IMR-90 (cell line): Measurements from ENCODE around the gene SPPL3. TPM values are rescaled to one million over a fixed set of nuclear protein-coding genes. Genes with fewer than 3 reads are reported as not detected.

Experiments used
- ATAC-seq: fragments of 200-7000 bp; cut with Tn5 transposase; 2 replicates; pipeline ENCODE4 v1.9.1; 2020; ENCODE audit warnings: low read depth, mild to moderate bottlenecking, moderate library complexity
- BruUV-seq: library from RNA; stranded (reverse); fragments of 400-500 nt; replicated peaks from 2 replicates; lab custom pipeline; 2021; lab: Mats Ljungman, UMichigan
- CTCF ChIA-PET: fragments of 300-600 bp; formaldehyde crosslinking; extraction: SDS; loops from one replicate; lab custom pipeline; 2021; ENCODE audit warnings: antibody characterized with exemption; lab: Yijun Ruan, JAX
- POLR2A ChIA-PET: fragments of 300-600 bp; sonication (Branson Sonifier 250); formaldehyde crosslinking; loops from one replicate; lab custom pipeline; 2022; ENCODE audit warnings: antibody characterized with exemption; ENCODE audit not compliant: unreplicated experiment; lab: Charles Lee
- DNase-seq: peaks from one replicate; pipeline ENCODE4 v3.0.0; 2013
- H2AFZ ChIP-seq: replicated peaks from 2 replicates; pipeline ENCODE3; 2013; ENCODE audit warnings: low read length, mild to moderate bottlenecking; ENCODE audit not compliant: poor library complexity
- H2AK5ac ChIP-seq: 2 replicates; pipeline ENCODE4 v1.6.1; 2013; ENCODE audit warnings: low read depth, low read length, inconsistent platforms
- H2AK9ac ChIP-seq: replicated peaks from 2 replicates; pipeline ENCODE3; 2013; ENCODE audit warnings: mild to moderate bottlenecking, low read depth, low read length, moderate library complexity; ENCODE audit not compliant: poor library complexity
- H2BK120ac ChIP-seq: 2 replicates; pipeline ENCODE4 v1.6.1; 2013; ENCODE audit warnings: low read depth, low read length, inconsistent platforms
- H2BK15ac ChIP-seq: 3 replicates; pipeline ENCODE4 v1.6.1; 2013; ENCODE audit warnings: low read depth, low read length, inconsistent platforms
- H2BK20ac ChIP-seq: 2 replicates; pipeline ENCODE4 v1.6.1; 2013; ENCODE audit warnings: low read depth, mild to moderate bottlenecking, inconsistent platforms, low read length, moderate library complexity
- H2BK5ac ChIP-seq: 2 replicates; pipeline ENCODE4 v1.6.1; 2013; ENCODE audit warnings: mild to moderate bottlenecking, low read depth, low read length, inconsistent platforms; ENCODE audit not compliant: poor library complexity, severe bottlenecking
- H3K14ac ChIP-seq: replicated peaks from 2 replicates; pipeline ENCODE4 v1.6.1; 2013; ENCODE audit warnings: low read depth, low read length, inconsistent platforms
- H3K18ac ChIP-seq: 2 replicates; pipeline ENCODE4 v1.6.1; 2013; ENCODE audit warnings: low read depth, low read length, control low read depth
- H3K23ac ChIP-seq: 2 replicates; pipeline ENCODE4 v1.6.1; 2013; ENCODE audit warnings: low read depth, low read length, inconsistent platforms
- H3K27ac ChIP-seq: 2 replicates; pipeline ENCODE4 v1.5.1; 2013; ENCODE audit warnings: mild to moderate bottlenecking, control low read depth, low read length; ENCODE audit not compliant: insufficient read depth
- H3K27me3 ChIP-seq: 2 replicates; pipeline ENCODE4 v1.6.1; 2013; ENCODE audit warnings: low read length; ENCODE audit not compliant: control insufficient read depth, insufficient read depth
- H3K36me3 ChIP-seq: 2 replicates; pipeline ENCODE4 v1.6.1; 2013; ENCODE audit warnings: low read length, mixed read lengths; ENCODE audit not compliant: control insufficient read depth, insufficient read depth
- H3K4ac ChIP-seq: 2 replicates; pipeline ENCODE4 v1.6.1; 2013; ENCODE audit warnings: low read depth, low read length, inconsistent platforms
- H3K4me1 ChIP-seq: 2 replicates; pipeline ENCODE4 v1.6.1; 2013; ENCODE audit warnings: low read length, mixed read lengths; ENCODE audit not compliant: control insufficient read depth, insufficient read depth
- H3K4me2 ChIP-seq: 2 replicates; pipeline ENCODE4 v1.6.1; 2013; ENCODE audit warnings: low read depth, mild to moderate bottlenecking, control low read depth, low read length, moderate library complexity
- H3K4me3 ChIP-seq: 2 replicates; pipeline ENCODE4 v1.5.1; 2013; ENCODE audit warnings: low read depth, mild to moderate bottlenecking, control low read depth, low read length, moderate library complexity; ENCODE audit not compliant: insufficient read depth
- H3K56ac ChIP-seq: 2 replicates; pipeline ENCODE4 v1.6.1; 2013; ENCODE audit warnings: low read length, inconsistent platforms; ENCODE audit not compliant: insufficient read depth; ENCODE audit errors: extremely low read depth
- H3K79me1 ChIP-seq, 2 experiments: 2 replicates each; pipeline ENCODE4 v1.6.1; 2013; ENCODE audit warnings: low read length in 2 of 2, inconsistent platforms in 1 of 2, low read depth in 1 of 2
- H3K9ac ChIP-seq: 2 replicates; pipeline ENCODE4 v1.6.1; 2013; ENCODE audit warnings: low read depth, low read length, control low read depth
- H3K9me1 ChIP-seq: 2 replicates; pipeline ENCODE4 v1.6.1; 2013; ENCODE audit warnings: low read length, inconsistent platforms; ENCODE audit not compliant: insufficient read depth
- H3K9me3 ChIP-seq: 2 replicates; pipeline ENCODE4 v1.6.1; 2013; ENCODE audit warnings: low read length; ENCODE audit not compliant: control insufficient read depth, insufficient read depth
- H4K20me1 ChIP-seq: 2 replicates; pipeline ENCODE4 v1.6.1; 2013; ENCODE audit warnings: low read length, inconsistent platforms; ENCODE audit not compliant: insufficient read depth
- H4K5ac ChIP-seq: 2 replicates; pipeline ENCODE4 v1.6.1; 2013; ENCODE audit warnings: mild to moderate bottlenecking, low read depth, low read length, control low read depth
- H4K8ac ChIP-seq, 2 experiments: 2 replicates each; pipeline ENCODE4 v1.6.1; 2013; ENCODE audit warnings: low read depth in 2 of 2, low read length in 2 of 2, control low read depth in 1 of 2, inconsistent platforms in 1 of 2
- H4K91ac ChIP-seq: 2 replicates; pipeline ENCODE4 v1.6.1; 2013; ENCODE audit warnings: low read depth, low read length, inconsistent platforms; ENCODE audit not compliant: insufficient read depth
- BHLHE40 ChIP-seq: fragments of 150-350 bp; IDR thresholded peaks from 2 replicates; pipeline ENCODE4 v1.6.1; 2016; ENCODE audit warnings: mild to moderate bottlenecking, low read depth, low read length
- CEBPB ChIP-seq: IDR thresholded peaks from 2 replicates; pipeline ENCODE4 v1.6.1; 2012; ENCODE audit warnings: low read depth, low read length, improper control_type of control experiment
- CHD1 ChIP-seq: IDR thresholded peaks from 2 replicates; pipeline ENCODE4 v1.6.1; 2012; ENCODE audit warnings: low read depth, low read length, improper control_type of control experiment
- FOS ChIP-seq: fragments of 150-350 bp; IDR thresholded peaks from 2 replicates; pipeline ENCODE4 v1.6.1; 2016; ENCODE audit warnings: low read depth, low read length
- MAFK ChIP-seq: IDR thresholded peaks from 2 replicates; pipeline ENCODE4 v1.6.1; 2012; ENCODE audit warnings: low read depth, low read length, improper control_type of control experiment
- MAZ ChIP-seq: IDR thresholded peaks from 2 replicates; pipeline ENCODE4 v1.6.1; 2012; ENCODE audit warnings: low read depth, mild to moderate bottlenecking, low read length, improper control_type of control experiment, moderate library complexity, borderline replicate concordance
- MXI1 ChIP-seq: IDR thresholded peaks from 2 replicates; pipeline ENCODE4 v1.6.1; 2012; ENCODE audit warnings: low read depth, mild to moderate bottlenecking, low read length, moderate library complexity, borderline replicate concordance
- NFE2L2 ChIP-seq: fragments of 150-350 bp; IDR thresholded peaks from 2 replicates; pipeline ENCODE4 v1.6.1; 2016; ENCODE audit warnings: low read depth, mild to moderate bottlenecking, low read length
- POLR2A ChIP-seq: IDR thresholded peaks from 2 replicates; pipeline ENCODE4 v1.6.1; 2012; ENCODE audit warnings: mild to moderate bottlenecking, low read depth, low read length
- RAD21 ChIP-seq: IDR thresholded peaks from 2 replicates; pipeline ENCODE4 v1.6.1; 2012; ENCODE audit warnings: low read length, improper control_type of control experiment
- RCOR1 ChIP-seq: IDR thresholded peaks from 2 replicates; pipeline ENCODE4 v1.6.1; 2012; ENCODE audit warnings: mild to moderate bottlenecking, low read length, improper control_type of control experiment; ENCODE audit not compliant: insufficient replicate concordance
- RFX5 ChIP-seq: IDR thresholded peaks from 2 replicates; pipeline ENCODE4 v1.8.0; 2012; ENCODE audit warnings: low read depth, mild to moderate bottlenecking, low read length, moderate library complexity
- SMC3 ChIP-seq: fragments of 150-350 bp; IDR thresholded peaks from 2 replicates; pipeline ENCODE4 v1.6.1; 2016; ENCODE audit warnings: low read depth, mild to moderate bottlenecking, antibody characterized with exemption, low read length, moderate library complexity
- WGBS, 2 experiments: methylation state at CpG; one replicate each; pipeline versions ENCODE4 v1.1.5 to v1.1.7; 2013; ENCODE audit warnings: missing lambda C conversion rate in 2 of 2; ENCODE audit not compliant: insufficient read length in 1 of 2; ENCODE audit errors: extremely low coverage in 2 of 2; 5-methylcytosine and 5-hydroxymethylcytosine counted together
- dilution Hi-C: fragments of 300-500 bp; cut with HindIII; formaldehyde crosslinking; loops from one replicate; pipeline ENCODE4 v1.14.3; 2018; ENCODE audit warnings: low sequenced_read_pairs; ENCODE audit not compliant: unreplicated experiment
- in situ Hi-C: fragments of 300-500 bp; cut with MboI; formaldehyde crosslinking; loops from 3 replicates; pipeline ENCODE4 v1.14.3; 2019; ENCODE audit warnings: low sequenced_read_pairs, inconsistent platforms, mixed read lengths
- intact Hi-C: fragments of 100-400 bp; cut with micrococcal nuclease; formaldehyde crosslinking; loops from 2 replicates; pipeline ENCODE4 v1.10.0; 2022
- polyA plus RNA-seq, 3 experiments: library from polyadenylated mRNA; depleted of rRNA; stranded (reverse); fragments of >200 nt; gene quantifications; 2 replicates each; pipeline ENCODE4 v1.2.3, GENCODE V29; 2012; ENCODE audit warnings: low replicate concordance in 1 of 3
- total RNA-seq: library from RNA; depleted of rRNA; stranded (reverse); fragments of >200 nt; gene quantifications from 2 replicates; pipeline ENCODE4 v1.2.3, GENCODE V29; 2012
- TF ChIP-seq, protein P1 (sequence below): conservative IDR thresholded peaks from 2 replicates; pipeline ENCODE4 v1.5.1; 2012; ENCODE audit warnings: mild to moderate bottlenecking, low read depth, low read length, improper control_type of control experiment
- TF ChIP-seq, protein P2 (sequence below): fragments of 150-350 bp; IDR thresholded peaks from 2 replicates; pipeline ENCODE4 v1.6.1; 2016; ENCODE audit warnings: low read depth, mild to moderate bottlenecking, low read length, moderate library complexity, borderline replicate concordance
- TF ChIP-seq, protein P3 (sequence below): fragments of 150-350 bp; IDR thresholded peaks from 2 replicates; pipeline ENCODE4 v1.6.1; 2017; ENCODE audit warnings: mild to moderate bottlenecking, antibody characterized with exemption, low read length, low read depth

The SPPL3 gene
- total and polyA plus RNA-seq, 2 of the 4 experiments (the other 2 are of a cell fraction): 1.6 to 18.0 TPM

DNA sequence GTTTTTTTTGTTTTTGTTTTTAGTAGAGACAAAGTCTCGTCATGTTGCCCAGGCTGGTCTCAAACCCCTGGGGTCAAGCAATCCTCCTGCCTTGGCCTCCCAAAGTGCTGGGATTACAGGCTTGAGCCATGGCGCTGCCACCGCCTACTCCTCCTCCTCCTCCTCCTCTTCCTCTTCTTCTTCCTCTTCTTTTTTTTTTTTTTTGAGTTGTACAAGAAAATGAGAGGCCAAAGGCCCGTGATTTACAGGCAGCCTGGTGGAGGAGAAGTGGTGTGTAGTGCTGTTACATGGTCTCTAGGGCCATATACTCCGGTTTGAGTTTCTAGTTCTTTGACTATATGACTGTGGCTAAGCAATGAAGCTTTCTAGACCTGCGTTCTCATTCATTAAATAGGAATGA, 29.6 kb upstream of the SPPL3 start:
- intact Hi-C loops: no loop called here
- TF ChIP-seq RCOR1: no peak
- TF ChIP-seq FOS: no peak
- no peak for TF ChIP-seq RFX5
- TF ChIP-seq MAZ: no peak
- TF ChIP-seq CHD1: no peak
- no peak for TF ChIP-seq NFE2L2
- no peak for TF ChIP-seq MXI1
- no peak for TF ChIP-seq RAD21
- TF ChIP-seq, protein P1, sequence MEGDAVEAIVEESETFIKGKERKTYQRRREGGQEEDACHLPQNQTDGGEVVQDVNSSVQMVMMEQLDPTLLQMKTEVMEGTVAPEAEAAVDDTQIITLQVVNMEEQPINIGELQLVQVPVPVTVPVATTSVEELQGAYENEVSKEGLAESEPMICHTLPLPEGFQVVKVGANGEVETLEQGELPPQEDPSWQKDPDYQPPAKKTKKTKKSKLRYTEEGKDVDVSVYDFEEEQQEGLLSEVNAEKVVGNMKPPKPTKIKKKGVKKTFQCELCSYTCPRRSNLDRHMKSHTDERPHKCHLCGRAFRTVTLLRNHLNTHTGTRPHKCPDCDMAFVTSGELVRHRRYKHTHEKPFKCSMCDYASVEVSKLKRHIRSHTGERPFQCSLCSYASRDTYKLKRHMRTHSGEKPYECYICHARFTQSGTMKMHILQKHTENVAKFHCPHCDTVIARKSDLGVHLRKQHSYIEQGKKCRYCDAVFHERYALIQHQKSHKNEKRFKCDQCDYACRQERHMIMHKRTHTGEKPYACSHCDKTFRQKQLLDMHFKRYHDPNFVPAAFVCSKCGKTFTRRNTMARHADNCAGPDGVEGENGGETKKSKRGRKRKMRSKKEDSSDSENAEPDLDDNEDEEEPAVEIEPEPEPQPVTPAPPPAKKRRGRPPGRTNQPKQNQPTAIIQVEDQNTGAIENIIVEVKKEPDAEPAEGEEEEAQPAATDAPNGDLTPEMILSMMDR: no peak
- no peak for TF ChIP-seq BHLHE40
- TF ChIP-seq, protein P2, sequence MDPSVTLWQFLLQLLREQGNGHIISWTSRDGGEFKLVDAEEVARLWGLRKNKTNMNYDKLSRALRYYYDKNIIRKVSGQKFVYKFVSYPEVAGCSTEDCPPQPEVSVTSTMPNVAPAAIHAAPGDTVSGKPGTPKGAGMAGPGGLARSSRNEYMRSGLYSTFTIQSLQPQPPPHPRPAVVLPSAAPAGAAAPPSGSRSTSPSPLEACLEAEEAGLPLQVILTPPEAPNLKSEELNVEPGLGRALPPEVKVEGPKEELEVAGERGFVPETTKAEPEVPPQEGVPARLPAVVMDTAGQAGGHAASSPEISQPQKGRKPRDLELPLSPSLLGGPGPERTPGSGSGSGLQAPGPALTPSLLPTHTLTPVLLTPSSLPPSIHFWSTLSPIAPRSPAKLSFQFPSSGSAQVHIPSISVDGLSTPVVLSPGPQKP: no peak
- TF ChIP-seq, protein P3, sequence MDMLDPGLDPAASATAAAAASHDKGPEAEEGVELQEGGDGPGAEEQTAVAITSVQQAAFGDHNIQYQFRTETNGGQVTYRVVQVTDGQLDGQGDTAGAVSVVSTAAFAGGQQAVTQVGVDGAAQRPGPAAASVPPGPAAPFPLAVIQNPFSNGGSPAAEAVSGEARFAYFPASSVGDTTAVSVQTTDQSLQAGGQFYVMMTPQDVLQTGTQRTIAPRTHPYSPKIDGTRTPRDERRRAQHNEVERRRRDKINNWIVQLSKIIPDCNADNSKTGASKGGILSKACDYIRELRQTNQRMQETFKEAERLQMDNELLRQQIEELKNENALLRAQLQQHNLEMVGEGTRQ: no peak
- no peak for TF ChIP-seq SMC3
- TF ChIP-seq CEBPB: no peak
- TF ChIP-seq MAFK: no peak
- no peak for TF ChIP-seq POLR2A
- Histone ChIP-seq H3K4me1 (no peaks in the 10 kb centered on the region), H3K9ac (no peak overlapping the region), H4K91ac (no peak overlapping the region), H2AFZ (no peak overlapping the region), H2BK5ac (no peak overlapping the region), H3K4me2 (no peak overlapping the region), H2AK5ac (no peak overlapping the region), H3K4ac (no peak overlapping the region), H3K9me3 (no peaks in the 10 kb centered on the region), H3K4me3 (no peak overlapping the region), H3K14ac (no peak overlapping the region), H4K5ac (no peak overlapping the region), H2BK120ac (no peak overlapping the region), H2BK20ac (no peak overlapping the region), H3K18ac (no peak overlapping the region), H3K79me1 (no peaks in the 10 kb centered on the region), H3K23ac (no peak overlapping the region), H3K56ac (no peak overlapping the region), H4K20me1 (no peaks in the 10 kb centered on the region), H2AK9ac (no peak overlapping the region), H3K36me3 (no peaks in the 10 kb centered on the region), H3K27me3 (peaks cover 3% of the 10 kb centered on the region; the same call in 1 of the 2 replicates), H4K8ac (no peak overlapping the region), H2BK15ac (no peak overlapping the region), H3K9me1 (no peaks in the 10 kb centered on the region; the same call in 1 of the 2 replicates), H3K27ac (no peak overlapping the region)
- ChIA-PET CTCF (interaction anchor here (1.0 kb wide), 1 partner anchor 10 kb away, joined by 4 read pairs; no protein-coding TSS in a partner anchor), POLR2A (no interaction called here)
- in situ Hi-C loops: no loop called here
- ATAC-seq: no peak
- no CpG with 5 or more reads among the region's 6 CpGs for WGBS, 2 experiments
- BruUV-seq: no TSS peak
- dilution Hi-C loops: no loop called here
- no peak for DNase-seq
